NCI-H748 (cell line): ENCODE results near the gene GPC3.
"Not testable (repeated sequence)": the region's sequence is repeated elsewhere in the genome, so short reads cannot be mapped to it uniquely, and the experiment has no call there.

Experiments
- DNase-seq: peaks from one replicate; lab custom pipeline; 2025; ENCODE audit not compliant: unreplicated experiment; lab: John Stamatoyannopoulos, UW

GPC3 gene

DNA sequence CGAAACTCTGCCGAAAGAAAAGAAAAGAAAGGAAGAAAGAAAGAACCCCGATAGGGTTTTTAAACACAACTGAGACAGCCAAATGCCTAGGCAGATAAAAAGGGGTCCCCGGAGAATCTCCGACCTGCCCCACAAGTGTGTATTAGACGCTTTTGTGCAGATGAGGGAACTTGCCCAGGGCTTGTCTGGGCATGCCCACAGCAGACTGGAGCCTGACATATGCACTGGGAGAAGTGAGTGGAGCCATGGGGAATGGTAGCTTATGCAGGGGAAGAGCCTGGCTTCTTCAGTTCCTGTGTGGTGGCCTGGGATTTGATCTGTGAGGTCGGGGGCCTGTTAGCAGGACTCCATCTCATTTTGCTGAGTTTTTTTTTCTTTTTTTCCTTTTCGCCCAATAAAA lies 199.0 kb downstream of the GPC3 start:
- peak; percentile 3 for DNase-seq

- DNase-seq = no peak
These were observed 202.1 kb downstream of the GPC3 start for GRCh38 chrX:133783274-133783673.

- no peak for DNase-seq
These were observed 204.2 kb downstream of the GPC3 start for GRCh38 chrX:133781174-133781573.

GRCh38 chrX:133776072-133776471 lies 209.3 kb downstream of the GPC3 start:
- peak; percentile 36 for DNase-seq

- no peak for DNase-seq
These were observed 210.6 kb downstream of the GPC3 start for GRCh38 chrX:133774807-133775206.

DNA sequence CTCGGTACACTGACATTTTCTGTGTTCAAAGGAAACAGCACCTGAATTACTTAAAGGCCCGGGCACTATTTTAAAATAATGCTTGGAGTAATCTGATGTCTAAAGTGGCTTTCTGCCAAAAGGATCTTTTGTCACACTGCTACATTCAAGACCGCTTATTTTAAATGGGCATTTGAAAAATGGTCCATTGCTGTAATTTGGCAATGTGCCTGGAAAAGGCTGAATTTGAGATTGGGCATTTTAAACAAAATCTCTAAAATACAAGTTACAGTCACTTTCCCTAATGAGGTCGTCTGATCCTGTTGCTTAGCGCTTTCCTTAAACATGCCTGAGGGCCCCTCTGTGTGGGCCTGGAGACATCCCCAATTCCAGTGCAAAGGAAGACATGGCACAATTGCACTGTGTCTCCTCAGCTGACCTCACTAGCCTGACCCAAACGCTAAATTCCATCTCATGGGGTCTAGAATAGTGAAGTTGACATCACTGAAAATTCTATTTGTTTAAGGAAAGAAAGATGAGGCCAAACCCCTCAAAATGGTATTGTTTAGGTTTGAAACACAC lies 214.2 kb downstream of the GPC3 start:
- peak; percentile 59 for DNase-seq

- DNase-seq = not testable (repeated sequence)
These were observed 222.3 kb downstream of the GPC3 start for GRCh38 chrX:133762976-133763548.

GRCh38 chrX:133754657-133755056 lies 230.7 kb downstream of the GPC3 start:
- DNase-seq = no peak

DNA sequence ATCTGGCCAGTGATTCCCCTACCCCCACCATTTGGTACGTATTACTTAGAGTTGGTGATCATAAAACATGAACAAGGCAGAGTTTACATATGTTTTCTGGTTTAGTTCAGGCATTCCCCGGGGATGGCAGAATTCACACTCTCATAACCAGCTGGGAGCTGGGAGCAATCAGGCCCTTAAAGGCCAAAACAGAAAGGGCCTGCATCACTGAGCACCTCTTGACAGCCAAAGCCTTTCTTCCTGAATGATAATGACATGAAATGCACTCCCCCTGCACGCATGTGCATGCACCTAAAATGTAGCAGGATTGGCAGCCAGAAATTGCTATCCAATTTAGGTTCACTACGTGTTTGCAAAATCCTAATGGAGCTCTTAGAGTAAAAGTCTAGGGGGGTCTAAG lies 235.4 kb downstream of the GPC3 start:
- no peak for DNase-seq

- DNase-seq = no peak
These were observed 236.0 kb downstream of the GPC3 start for GRCh38 chrX:133749370-133749769.

DNA sequence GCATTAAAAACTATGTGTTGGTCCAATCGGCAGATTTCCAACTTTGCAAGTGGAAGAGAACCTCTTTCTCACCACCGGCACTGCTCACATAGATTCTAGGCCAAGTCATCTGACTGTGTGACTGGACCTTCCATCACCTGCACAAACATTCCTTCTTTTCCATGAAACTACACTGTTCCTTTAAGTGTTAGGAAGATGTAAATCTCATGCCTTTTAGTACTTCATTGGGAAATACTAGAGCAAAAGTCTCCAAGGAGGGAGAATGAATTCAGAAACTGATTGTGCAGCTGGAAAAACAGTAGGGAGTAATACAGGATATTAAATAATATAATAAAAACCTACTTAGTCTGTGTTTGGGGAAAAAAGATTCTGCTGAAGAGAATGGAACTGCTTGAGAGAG lies 238.2 kb downstream of the GPC3 start:
- DNase-seq = no peak

DNA sequence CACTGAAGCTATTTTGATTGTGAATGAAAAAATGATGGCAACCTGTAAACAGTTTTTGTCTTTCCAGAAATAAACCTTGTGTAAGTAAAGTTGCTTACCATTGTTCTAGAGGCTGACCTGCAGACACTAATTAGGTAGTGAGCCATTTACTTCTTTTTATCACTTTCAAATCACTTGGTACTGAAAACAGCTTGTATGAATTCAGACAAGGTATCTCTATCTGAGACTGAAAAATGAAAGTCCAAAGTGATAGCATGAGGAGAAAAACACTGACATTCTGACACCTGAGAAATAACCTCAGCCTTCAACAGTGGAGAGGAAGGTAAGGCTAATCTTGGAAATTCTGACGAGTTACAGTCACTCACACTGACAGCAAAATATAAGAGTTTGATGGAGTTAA lies 238.8 kb downstream of the GPC3 start:
- DNase-seq = no peak

- DNase-seq = no peak
These were observed 240.0 kb downstream of the GPC3 start for GRCh38 chrX:133745349-133745748.

DNA sequence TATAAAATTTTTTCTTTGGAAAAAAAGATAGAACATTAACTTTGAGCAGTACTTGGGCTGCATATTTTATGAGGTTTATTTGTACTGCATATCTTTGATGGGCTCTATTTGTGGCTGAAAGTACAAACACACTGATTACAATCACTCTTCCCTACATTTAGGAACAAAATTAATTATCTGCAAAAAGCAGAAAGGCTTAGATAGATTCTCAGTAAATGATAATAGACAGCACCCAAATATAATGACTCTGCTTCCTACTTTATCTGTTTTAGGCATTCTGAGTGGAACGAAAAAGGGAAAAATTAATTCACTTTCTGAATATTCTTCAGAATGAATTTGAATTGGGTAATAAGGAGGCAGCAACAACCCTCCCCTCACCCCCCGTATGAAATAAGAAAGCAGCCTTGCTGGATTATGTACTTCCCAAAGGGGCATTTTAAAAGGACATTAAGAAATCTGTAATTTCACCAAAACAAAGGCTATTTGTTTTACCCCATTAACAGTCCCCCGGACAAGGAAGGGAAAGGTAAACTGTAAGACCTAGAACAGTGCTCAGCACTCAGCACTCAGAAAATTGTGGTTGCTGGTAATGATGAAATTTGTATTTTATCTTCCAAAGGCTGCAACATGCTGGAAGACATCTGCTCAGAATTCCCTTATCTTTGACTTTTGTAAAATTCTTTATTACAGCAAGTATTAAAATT lies 242.6 kb downstream of the GPC3 start:
- no peak for DNase-seq

DNA sequence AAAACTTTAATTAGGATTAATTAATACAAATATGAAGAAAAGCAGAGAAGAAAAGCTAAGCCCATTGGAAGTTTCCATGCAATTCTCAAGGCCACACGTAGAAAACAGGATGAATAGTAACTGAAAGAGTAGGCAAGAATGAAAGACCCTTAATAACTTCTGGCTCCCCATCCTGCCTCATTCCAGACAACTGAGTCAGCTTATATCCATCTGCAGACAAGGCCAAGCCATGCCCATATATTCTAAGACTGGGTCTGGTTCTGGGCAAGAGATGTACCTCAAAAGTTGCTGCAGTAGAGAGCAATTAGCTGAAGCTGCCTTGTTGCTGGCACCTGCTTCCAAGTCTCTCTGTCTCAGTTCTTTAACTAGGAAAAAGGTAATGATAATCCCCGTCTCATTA lies 244.1 kb downstream of the GPC3 start:
- no peak for DNase-seq

GRCh38 chrX:133726642-133727041 lies 258.8 kb downstream of the GPC3 start:
- peak; percentile 62 for DNase-seq

- peak; percentile 88 for DNase-seq
These were observed 259.2 kb downstream of the GPC3 start for GRCh38 chrX:133726211-133726630.

GRCh38 chrX:133723930-133724329 lies 261.5 kb downstream of the GPC3 start:
- no peak for DNase-seq

DNA sequence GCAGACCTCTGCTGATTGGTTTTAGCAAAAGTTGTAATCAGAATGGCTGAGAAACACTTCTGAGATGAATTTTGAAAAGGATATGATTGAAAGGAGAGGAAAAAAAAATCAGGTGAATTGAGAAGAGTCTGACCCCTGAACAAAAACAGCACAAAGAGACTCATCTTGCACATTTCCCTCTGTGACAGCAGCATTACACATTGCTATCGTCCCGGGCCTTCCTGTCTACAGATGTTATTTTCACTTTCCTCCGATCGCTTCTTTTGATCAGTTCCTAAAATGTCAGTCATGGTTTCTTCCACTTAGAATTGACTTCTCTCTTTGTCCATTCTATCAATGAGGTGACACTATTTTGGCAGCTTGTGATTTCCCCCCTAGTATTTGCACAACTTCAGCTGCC lies 262.6 kb downstream of the GPC3 start:
- DNase-seq = no peak

GRCh38 chrX:133720269-133720668 lies 265.1 kb downstream of the GPC3 start:
- not testable (repeated sequence) for DNase-seq

- peak; percentile 23 for DNase-seq
These were observed 269.7 kb downstream of the GPC3 start for GRCh38 chrX:133715715-133716114.

- no peak for DNase-seq
These were observed 275.9 kb downstream of the GPC3 start for GRCh38 chrX:133709501-133709900.

DNA sequence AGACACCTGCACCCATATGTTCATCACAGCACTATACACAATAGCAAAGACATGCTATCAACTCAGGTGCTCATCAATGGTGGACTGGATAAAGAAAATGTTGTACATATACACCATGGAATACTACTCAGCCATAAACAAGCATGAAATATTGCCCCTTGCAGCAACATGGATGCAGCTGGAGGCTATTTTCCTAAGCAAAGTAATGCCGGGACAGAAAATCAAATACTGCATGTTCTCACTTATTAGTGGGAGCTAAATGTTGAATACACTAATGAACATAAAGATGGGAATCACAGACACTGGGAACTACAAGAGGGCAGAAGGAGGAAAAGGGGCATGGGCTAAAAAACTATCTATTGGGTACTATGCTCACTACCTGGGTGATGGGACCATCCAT lies 278.5 kb downstream of the GPC3 start:
- DNase-seq = no peak
